K562 (cell line): ENCODE data around the gene GANAB. TPM values are rescaled to one million over a fixed set of nuclear protein-coding genes. Genes with fewer than 3 reads are reported as not detected.

Experiments
- BRD9 ChIP-seq: fragments of 450-650 bp; IDR thresholded peaks from 2 replicates; pipeline ENCODE4 v1.6.1; 2018; ENCODE audit warnings: low read depth; ENCODE audit not compliant: partially characterized antibody
- MAZ ChIP-seq, 2 experiments: fragments of 450-650 bp in 1 of 2; sonication (generic) in 1 of 2; formaldehyde crosslinking; IDR thresholded peaks in 1 of 2; conservative IDR thresholded peaks in 1 of 2; 2 replicates each; pipeline versions ENCODE4 v1.4.0 to v1.5.0; 2020; ENCODE audit warnings: mild to moderate bottlenecking in 1 of 2, missing genetic modification reagents in 1 of 2
- MYBL2 ChIP-seq, 2 experiments: fragments of 450-650 bp in 1 of 2; sonication (generic) in 1 of 2; formaldehyde crosslinking in 1 of 2; IDR thresholded peaks; 2 replicates each; pipeline versions ENCODE4 v1.6.1 to v1.8.1; 2017 to 2022; ENCODE audit warnings: borderline replicate concordance in 1 of 2, inconsistent platforms in 1 of 2, low read depth in 1 of 2, mild to moderate bottlenecking in 1 of 2, missing genetic modification reagents in 1 of 2, moderate library complexity in 1 of 2
- NCOA1 ChIP-seq: fragments of 450-650 bp; IDR thresholded peaks from 2 replicates; pipeline ENCODE4 v1.6.1; 2016; ENCODE audit warnings: low read depth
- NELFE ChIP-seq: IDR thresholded peaks from 2 replicates; pipeline ENCODE4 v1.6.1; 2011; ENCODE audit warnings: mild to moderate bottlenecking; ENCODE audit not compliant: insufficient read depth, insufficient read length
- NFATC3 ChIP-seq: fragments of 450-650 bp; IDR thresholded peaks from 2 replicates; pipeline ENCODE4 v1.6.1; 2017; ENCODE audit warnings: mild to moderate bottlenecking
- NFE2 ChIP-seq: IDR thresholded peaks from 2 replicates; pipeline ENCODE4 v1.6.1; 2014; ENCODE audit warnings: antibody characterized with exemption, low read depth
- NFXL1 ChIP-seq: fragments of 450-650 bp; formaldehyde crosslinking; IDR thresholded peaks from 2 replicates; pipeline ENCODE4 v1.4.0; 2021; ENCODE audit warnings: mild to moderate bottlenecking
- SREBF1 ChIP-seq: fragments of 150-350 bp; IDR thresholded peaks from 2 replicates; pipeline ENCODE4 v1.6.1; 2014; ENCODE audit warnings: antibody characterized with exemption, low read depth, low read length, borderline replicate concordance
- ZBTB7A ChIP-seq: IDR thresholded peaks from 2 replicates; pipeline ENCODE4 v1.6.1; 2011; ENCODE audit warnings: low read depth, mild to moderate bottlenecking, low read length, moderate library complexity, borderline replicate concordance; ENCODE audit not compliant: control insufficient read depth
- ZNF124 ChIP-seq: sonication (generic); formaldehyde crosslinking; IDR thresholded peaks from 2 replicates; pipeline ENCODE4 v1.8.1; 2022; ENCODE audit warnings: missing genetic modification reagents
- ZNF143 ChIP-seq: sonication (generic); formaldehyde crosslinking; IDR thresholded peaks from 2 replicates; pipeline ENCODE4 v1.9.0; 2022; ENCODE audit warnings: mild to moderate bottlenecking, missing genetic modification reagents
- ZNF146 ChIP-seq: IDR thresholded peaks from one replicate; pipeline ENCODE4 v1.6.1; 2018; ENCODE audit warnings: missing compliant biosample characterization; ENCODE audit not compliant: unreplicated experiment
- ZNF282 ChIP-seq: sonication (generic); formaldehyde crosslinking; IDR thresholded peaks from 2 replicates; pipeline ENCODE4 v1.8.1; 2023; ENCODE audit warnings: missing genetic modification reagents
- ZNF41 ChIP-seq: fragments of 250-450 bp; sonication (Bioruptor Pico); conservative IDR thresholded peaks from 2 replicates; pipeline ENCODE4 v1.4.0; 2020; ENCODE audit warnings: mild to moderate bottlenecking
- ZNF507 ChIP-seq: conservative IDR thresholded peaks from 2 replicates; pipeline ENCODE4 v1.6.1; 2017; ENCODE audit warnings: missing genetic modification characterization, missing compliant biosample characterization
- ZNF75A ChIP-seq: fragments of 450-650 bp; formaldehyde crosslinking; IDR thresholded peaks from 2 replicates; pipeline ENCODE4 v1.4.0; 2020; ENCODE audit warnings: mild to moderate bottlenecking
- polyA plus RNA-seq, 8 experiments: library from polyadenylated mRNA; depleted of rRNA in 4 of 8; stranded (reverse) in 5 of 8; unstranded in 3 of 8; fragments of >200 nt; fragmentation: Nextera tagmentation in 2 of 8; fragmentation: Illumina TruSeq in 1 of 8; extraction: Ambion mirVana in 2 of 8; extraction: Trizol in 1 of 8; gene quantifications; 2 replicates each; pipeline versions ENCODE4 v1.2.1 to v1.2.3, GENCODE V29; 2011 to 2014; ENCODE audit warnings: inconsistent platforms in 1 of 8, missing spikeins in 1 of 8
- total RNA-seq, 7 experiments: library from RNA; depleted of rRNA in 6 of 7; stranded (reverse); fragments of >200 nt in 6 of 7; fragmentation: Illumina TruSeq in 2 of 7; extraction: Trizol in 2 of 7; gene quantifications; 2 replicates each; pipeline versions ENCODE4 v1.2.1 to v1.2.3, GENCODE V29; 2011 to 2021; ENCODE audit warnings: low replicate concordance in 1 of 7
- TF ChIP-seq, protein P1 (sequence below): fragments of 250-450 bp; sonication (Bioruptor Pico); IDR thresholded peaks from 2 replicates; pipeline ENCODE4 v1.4.0; 2020; ENCODE audit warnings: mild to moderate bottlenecking, moderate library complexity
- TF ChIP-seq, protein P2 (sequence below): sonication (generic); formaldehyde crosslinking; IDR thresholded peaks from 2 replicates; pipeline ENCODE4 v1.8.1; 2022; ENCODE audit warnings: missing genetic modification reagents
- TF ChIP-seq, protein P3 (sequence below): fragments of 250-450 bp; sonication (Bioruptor Pico); IDR thresholded peaks from 2 replicates; pipeline ENCODE4 v1.8.0; 2022; ENCODE audit warnings: inconsistent platforms
- TF ChIP-seq, protein P4 (sequence below): fragments of 450-650 bp; IDR thresholded peaks from one replicate; pipeline ENCODE4 v1.6.1; 2018; ENCODE audit warnings: mild to moderate bottlenecking, moderate library complexity; ENCODE audit not compliant: partially characterized antibody

The GANAB gene
- total and polyA plus RNA-seq, 9 of the 15 experiments (the other 6 are each of a cell fraction or from before 2014, with no cell fraction given): 6.5 to 284 (median 161) TPM

DNA sequence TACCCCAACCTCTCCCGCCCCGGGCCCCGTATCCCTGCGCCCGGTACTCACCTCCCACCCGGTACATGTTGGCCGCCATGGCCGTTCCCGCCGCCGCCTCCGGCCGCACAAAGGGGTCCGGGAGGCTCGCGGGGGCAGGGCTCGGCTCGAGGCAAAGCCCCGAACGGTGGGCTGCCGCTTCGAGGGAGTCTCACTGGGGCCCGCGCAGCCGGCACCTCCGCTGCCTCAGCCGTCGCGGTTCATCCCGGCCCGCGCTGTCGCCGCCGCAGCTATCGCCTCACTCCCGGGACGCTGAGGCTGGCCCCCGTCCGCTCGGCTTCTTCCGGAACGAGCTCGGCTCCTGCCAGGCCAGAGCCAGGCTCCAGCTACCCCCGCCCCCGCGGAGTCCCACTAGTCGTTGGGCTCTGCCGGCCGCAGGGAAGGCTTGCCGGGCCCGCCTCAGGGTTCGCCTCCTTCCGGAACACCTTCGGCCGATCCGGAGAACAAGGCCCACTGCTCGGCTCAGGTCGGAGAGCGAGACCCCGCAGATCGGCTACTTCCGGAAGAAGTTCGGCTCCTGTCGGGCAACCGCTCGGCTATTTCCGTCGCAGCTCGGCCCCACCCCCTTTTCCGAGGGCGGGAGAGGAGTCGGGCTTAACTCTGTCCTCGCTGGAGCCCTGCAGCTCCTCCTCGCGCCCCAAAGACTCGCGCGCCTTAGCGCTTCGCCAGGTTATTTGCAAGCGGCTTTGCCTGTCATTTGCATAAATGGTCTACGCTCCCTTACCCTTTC lies 44.9 kb downstream of the GANAB start, which contains the start of gene MTA2 (continued):
- TF ChIP-seq NFXL1 (CRISPR knock-in tag) (no peak), ZNF507 (tag) (no peak), NCOA1 (no peak; the same call in 1 of the 2 replicates), BRD9 (no peak), ZNF282 (CRISPR knock-in tag) (0 out of 2 replicates have a peak, but pooled peaks have one; percentile 1), NFATC3 (peak; percentile 58; the same call in 1 of the 2 replicates), ZNF75A (CRISPR knock-in tag) (no peak), NFE2 (no peak), SREBF1 (no peak), ZBTB7A (no peak), ZNF41 (CRISPR knock-in tag) (no peak), ZNF143 (CRISPR knock-in tag) (no peak), ZNF124 (no peak), NELFE (no peak), MYBL2 (IDR thresholded peaks at IDR 0.05; ENCODE audit: low read depth) (no peak), MYBL2 (CRISPR knock-in tag; IDR thresholded peaks at IDR 0.05; ENCODE audit: borderline replicate concordance) (no peak), MAZ (CRISPR knock-in tag; conservative IDR thresholded peaks at IDR 0.05 in 1 of 2, IDR thresholded peaks at IDR 0.05 in 1 of 2) (peak; percentile 72 to 89), ZNF146 (CRISPR knock-in tag) (no peak)
- TF ChIP-seq, protein P1, sequence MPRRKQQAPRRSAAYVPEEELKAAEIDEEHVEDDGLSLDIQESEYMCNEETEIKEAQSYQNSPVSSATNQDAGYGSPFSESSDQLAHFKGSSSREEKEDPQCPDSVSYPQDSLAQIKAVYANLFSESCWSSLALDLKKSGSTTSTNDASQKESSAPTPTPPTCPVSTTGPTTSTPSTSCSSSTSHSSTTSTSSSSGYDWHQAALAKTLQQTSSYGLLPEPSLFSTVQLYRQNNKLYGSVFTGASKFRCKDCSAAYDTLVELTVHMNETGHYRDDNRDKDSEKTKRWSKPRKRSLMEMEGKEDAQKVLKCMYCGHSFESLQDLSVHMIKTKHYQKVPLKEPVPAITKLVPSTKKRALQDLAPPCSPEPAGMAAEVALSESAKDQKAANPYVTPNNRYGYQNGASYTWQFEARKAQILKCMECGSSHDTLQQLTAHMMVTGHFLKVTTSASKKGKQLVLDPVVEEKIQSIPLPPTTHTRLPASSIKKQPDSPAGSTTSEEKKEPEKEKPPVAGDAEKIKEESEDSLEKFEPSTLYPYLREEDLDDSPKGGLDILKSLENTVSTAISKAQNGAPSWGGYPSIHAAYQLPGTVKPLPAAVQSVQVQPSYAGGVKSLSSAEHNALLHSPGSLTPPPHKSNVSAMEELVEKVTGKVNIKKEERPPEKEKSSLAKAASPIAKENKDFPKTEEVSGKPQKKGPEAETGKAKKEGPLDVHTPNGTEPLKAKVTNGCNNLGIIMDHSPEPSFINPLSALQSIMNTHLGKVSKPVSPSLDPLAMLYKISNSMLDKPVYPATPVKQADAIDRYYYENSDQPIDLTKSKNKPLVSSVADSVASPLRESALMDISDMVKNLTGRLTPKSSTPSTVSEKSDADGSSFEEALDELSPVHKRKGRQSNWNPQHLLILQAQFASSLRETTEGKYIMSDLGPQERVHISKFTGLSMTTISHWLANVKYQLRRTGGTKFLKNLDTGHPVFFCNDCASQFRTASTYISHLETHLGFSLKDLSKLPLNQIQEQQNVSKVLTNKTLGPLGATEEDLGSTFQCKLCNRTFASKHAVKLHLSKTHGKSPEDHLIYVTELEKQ (CRISPR knock-in tag): no peak
- TF ChIP-seq, protein P2, sequence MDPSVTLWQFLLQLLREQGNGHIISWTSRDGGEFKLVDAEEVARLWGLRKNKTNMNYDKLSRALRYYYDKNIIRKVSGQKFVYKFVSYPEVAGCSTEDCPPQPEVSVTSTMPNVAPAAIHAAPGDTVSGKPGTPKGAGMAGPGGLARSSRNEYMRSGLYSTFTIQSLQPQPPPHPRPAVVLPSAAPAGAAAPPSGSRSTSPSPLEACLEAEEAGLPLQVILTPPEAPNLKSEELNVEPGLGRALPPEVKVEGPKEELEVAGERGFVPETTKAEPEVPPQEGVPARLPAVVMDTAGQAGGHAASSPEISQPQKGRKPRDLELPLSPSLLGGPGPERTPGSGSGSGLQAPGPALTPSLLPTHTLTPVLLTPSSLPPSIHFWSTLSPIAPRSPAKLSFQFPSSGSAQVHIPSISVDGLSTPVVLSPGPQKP (CRISPR knock-in tag): no peak
- TF ChIP-seq, protein P3, sequence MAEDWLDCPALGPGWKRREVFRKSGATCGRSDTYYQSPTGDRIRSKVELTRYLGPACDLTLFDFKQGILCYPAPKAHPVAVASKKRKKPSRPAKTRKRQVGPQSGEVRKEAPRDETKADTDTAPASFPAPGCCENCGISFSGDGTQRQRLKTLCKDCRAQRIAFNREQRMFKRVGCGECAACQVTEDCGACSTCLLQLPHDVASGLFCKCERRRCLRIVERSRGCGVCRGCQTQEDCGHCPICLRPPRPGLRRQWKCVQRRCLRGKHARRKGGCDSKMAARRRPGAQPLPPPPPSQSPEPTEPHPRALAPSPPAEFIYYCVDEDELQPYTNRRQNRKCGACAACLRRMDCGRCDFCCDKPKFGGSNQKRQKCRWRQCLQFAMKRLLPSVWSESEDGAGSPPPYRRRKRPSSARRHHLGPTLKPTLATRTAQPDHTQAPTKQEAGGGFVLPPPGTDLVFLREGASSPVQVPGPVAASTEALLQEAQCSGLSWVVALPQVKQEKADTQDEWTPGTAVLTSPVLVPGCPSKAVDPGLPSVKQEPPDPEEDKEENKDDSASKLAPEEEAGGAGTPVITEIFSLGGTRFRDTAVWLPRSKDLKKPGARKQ (CRISPR knock-in tag): no peak
- TF ChIP-seq, protein P4, sequence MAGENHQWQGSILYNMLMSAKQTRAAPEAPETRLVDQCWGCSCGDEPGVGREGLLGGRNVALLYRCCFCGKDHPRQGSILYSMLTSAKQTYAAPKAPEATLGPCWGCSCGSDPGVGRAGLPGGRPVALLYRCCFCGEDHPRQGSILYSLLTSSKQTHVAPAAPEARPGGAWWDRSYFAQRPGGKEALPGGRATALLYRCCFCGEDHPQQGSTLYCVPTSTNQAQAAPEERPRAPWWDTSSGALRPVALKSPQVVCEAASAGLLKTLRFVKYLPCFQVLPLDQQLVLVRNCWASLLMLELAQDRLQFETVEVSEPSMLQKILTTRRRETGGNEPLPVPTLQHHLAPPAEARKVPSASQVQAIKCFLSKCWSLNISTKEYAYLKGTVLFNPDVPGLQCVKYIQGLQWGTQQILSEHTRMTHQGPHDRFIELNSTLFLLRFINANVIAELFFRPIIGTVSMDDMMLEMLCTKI: no peak
